Activated effector memory CD4-positive, alpha-beta T cell treated with anti-CD3 and anti-CD28 coated beads, Interleukin-2, amount 50 U/mL, for 16 hours (primary cell): ENCODE data around the gene THUMPD3.
A peak's percentile ranks its signal among the peaks of the same experiment; 100 is the strongest.

Experiments
- DNase-seq: peaks from one replicate; pipeline ENCODE4 v3.0.0-alpha.2; 2020

THUMPD3 gene, protein sequence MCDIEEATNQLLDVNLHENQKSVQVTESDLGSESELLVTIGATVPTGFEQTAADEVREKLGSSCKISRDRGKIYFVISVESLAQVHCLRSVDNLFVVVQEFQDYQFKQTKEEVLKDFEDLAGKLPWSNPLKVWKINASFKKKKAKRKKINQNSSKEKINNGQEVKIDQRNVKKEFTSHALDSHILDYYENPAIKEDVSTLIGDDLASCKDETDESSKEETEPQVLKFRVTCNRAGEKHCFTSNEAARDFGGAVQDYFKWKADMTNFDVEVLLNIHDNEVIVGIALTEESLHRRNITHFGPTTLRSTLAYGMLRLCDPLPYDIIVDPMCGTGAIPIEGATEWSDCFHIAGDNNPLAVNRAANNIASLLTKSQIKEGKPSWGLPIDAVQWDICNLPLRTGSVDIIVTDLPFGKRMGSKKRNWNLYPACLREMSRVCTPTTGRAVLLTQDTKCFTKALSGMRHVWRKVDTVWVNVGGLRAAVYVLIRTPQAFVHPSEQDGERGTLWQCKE

DNA sequence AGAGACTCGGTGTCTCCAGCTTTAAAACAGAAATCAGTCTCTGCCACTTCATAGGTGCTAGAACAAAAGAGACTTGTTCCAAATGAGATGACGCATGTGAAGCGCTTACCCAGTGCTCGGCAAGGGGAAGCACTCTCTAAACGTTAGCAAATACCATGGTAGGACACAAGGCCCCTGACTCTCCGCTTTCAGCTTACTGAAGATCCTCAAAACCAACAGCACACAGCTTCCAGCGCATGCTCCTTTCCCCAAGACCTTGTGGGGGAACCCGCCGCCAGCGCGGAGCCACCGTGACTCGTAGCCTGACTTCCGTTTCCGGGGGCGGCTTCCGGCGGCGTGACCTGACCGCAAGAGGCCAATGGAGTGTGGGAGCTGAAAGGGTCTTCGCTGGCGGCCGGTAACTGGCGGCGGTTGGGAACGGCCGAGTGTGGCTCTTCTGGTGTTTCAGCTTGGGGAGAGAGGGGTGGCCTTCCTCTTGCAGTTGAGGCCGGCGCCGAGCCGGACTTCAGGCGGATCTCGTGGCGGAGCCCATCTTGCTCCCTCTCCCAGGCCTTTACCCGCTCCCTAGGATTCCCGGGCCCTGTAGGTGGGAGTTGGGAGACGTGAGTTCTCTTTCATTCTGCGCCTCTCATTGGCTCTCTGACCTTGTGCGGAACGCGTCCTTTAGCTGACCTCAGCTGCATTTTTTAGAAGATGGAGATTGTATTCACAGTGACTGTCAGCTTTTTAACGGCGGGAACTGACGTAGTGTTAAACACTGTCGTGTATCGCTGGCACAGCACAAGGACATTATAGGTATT, at the start of gene THUMPD3:
Gene THUMPD3 (plus strand): TSS at position 324 of the 800 bp plus-strand sequence. CDS start 2,015 bp downstream, outside the sequence.
- DNase-seq, result peak; percentile 98

DNA sequence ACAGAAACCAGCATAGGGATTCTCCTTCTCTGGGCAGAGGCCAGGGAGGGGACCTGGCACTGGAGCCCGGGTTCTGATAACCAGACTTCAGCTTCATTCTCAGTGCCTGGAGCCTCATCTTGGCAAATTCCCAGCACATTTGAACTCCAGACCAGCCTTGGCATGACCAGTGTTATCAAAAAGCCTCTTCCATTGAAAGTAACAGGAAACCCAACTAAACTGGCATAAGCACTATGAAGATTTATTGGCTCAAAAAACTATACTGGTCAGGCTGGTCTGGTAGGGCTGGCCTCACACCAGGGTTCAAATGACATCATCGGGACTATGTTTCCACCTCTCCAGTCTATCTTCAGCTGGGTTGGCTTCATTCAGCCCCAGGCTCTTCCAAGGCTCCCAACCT, 48.1 kb upstream of the THUMPD3 start:
- DNase-seq, result no peak

DNA sequence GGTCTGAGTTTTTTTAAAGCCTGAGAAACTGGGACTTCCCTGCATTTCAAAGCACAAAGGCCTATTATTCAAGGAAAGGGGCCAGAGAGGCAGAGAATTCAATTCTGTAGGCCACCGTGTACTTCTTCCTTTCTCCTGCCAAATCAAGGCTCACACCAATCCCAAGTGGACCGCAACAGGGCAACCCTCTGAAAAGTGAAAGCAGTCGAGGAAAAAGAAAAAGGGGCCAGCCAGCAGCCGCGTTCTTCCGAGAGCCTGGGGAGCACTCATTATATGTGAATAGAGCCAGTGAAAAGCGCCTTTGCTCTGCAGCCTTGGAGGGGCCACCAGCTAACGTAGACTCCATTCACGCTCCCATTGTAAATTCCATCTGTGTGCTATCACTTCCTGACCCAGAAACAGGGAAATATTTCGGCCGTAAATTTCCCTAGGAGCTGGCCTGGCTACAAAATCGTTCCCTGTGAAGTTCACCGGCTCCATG, 45.9 kb upstream of the THUMPD3 start:
- no peak for DNase-seq

DNA sequence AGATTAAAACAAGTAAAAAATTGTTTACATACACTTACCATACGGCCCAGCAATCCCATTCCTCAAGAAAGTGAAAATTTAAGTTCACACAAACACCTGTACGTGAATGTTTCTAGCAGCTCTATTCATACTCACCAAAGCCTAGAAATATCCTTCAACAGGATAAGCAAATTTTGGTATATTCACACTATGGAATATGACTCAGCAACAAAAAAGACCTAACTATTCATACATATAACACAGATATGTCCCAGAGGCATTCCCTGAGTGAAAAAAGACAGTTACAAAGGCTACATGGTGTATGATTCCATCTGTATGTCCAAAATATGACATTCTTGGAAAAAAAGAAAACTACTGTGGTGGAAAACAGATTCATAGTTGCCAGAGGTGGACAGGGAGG, 40.1 kb upstream of the THUMPD3 start:
- no peak for DNase-seq

DNA sequence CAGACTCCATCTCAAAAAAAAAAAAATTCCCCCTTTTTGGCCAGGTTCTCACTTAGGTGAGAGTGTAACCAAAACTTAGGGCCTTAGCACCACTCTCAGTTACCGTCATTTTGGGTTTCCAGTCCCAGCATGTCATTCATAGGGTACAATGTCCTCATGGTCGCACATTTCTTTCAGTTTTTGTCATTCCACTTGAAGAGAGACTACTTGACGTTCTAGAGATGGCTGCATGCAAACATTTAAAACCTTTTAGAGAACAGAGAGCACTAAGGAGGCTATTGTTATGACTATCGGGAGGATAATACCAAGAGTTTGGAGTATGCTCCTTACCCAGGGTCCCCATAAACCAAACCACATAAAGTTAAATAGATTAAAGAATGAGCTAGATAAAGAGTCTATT, 37.9 kb upstream of the THUMPD3 start:
- DNase-seq, result no peak

DNA sequence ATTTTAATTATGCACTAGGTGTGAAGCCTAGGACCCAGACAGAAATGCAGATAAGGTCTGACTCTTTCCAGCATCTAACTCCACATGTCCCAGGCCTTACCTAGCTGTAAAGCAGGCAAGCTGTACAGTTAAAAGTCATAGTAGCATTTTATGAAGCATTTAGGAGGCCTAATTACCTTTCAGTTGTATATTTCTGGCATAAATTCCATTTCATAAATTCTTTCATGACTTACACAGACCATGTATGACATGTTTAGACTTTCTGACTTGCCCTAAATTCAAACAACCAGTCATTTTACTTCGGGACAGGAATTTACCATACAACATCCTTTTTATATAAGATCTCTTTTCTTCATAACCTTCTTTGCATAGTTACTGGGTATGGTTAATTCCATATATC, 35.3 kb upstream of the THUMPD3 start:
- DNase-seq, result no peak

DNA sequence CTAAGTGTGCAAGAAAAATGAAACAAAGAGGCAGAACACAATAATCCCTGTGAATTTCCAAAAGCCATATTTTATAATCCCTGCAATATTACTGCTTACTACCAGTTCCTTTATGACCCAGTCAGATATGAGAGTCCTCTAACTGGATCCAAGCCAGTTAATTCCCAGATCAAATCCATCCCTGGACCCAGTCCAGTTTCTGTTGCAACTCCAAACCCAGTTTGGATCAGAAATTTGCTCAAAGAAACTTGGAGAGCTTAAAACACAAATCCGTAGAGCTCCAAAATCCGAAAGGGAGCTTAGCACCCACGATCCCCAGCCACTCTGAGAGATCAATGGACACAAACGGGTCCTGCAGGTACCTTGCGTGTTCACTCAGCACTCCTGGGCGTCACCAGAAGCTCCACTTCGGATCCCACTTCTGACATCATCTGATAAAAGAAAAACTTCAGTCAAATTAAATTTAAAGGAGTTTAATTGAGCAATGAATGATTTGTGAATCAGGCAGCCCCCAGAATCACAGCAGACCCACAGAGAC, 32.6 kb upstream of the THUMPD3 start:
- no peak for DNase-seq

DNA sequence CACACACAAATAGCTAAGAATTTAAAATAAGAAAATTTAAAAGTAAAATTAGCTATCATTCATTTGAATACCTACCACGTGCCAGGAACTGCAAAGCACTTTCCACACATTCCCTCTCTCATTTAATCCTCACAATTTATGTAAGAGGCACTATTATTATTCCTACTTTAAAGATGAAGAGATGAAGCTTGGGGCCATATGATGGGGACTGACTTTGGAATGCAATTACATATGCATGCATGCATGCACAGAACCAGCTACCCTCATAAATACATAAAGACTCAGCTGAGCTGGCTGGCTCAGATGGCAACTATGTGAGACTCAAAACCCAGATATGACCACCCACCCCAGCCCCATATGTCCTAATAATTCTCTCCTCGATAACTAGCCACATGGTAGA, 31.7 kb upstream of the THUMPD3 start:
- DNase-seq, result no peak

DNA sequence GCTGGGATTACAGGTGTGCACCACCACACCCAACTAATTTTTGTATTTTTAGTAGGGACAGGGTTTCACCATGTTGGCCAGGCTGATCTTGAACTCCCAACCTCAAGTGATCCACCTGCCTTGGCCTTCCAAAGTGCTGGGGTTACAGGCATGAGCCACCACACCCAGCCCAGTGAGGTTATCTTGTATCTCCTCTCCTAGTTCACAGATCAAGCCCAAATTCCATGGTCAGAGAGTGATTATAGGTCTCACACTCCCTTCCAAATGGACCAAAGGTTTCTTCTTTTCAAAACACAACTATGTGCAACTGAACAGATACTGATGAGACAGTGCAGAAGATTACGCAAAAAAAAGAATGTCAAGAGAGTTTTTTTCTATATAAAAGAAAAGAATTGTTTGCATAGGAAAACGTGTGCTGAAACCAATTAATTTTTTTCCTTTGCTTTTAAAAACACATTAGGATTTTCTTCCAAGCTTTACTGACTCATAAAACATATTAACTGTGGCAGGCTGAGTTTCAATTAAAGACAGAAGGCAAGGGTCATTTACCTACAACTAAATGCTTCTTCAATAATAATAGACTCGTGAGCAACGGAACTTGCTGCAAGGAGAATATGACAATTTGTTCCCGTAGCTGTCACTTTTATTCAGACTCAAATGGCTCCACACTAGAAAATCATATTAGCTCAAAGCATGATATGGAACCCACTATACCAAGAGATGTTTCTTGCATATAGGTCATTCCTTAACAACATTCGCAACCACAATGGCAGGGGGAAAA, 30.4 kb upstream of the THUMPD3 start:
- DNase-seq, result no peak

DNA sequence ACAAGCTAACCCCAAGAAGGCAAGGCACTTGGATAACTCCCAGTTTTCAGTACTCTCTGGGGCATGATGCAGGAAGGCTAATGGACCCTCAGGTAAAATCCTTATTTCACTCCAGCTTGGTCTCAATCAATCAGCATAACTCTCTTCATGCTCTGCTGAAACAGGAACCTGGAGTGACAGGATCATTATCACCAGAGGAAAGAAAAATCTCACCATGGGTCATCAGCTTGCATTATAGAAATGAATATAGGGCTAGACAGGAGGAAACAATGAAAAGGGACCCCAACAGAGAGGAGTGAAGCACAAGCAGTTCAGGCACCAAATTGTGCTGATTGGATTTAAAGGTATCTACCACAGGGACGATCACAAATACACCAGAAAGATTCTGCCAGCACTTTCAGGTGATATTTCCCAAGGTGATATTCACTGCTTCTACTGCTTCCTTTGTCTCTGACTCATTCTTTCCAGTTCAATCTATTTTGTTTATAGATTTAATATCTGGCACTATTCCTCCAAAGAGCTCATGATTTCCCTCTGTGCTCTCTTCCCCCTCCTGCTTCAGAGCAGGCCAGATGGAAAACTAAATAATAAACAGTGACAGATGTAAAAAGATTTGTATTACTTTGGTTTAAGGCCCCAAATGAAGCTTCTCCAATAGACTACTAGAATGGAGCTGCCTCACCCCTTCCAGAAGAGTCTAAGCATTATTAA, 22.9 kb upstream of the THUMPD3 start:
- no peak for DNase-seq

DNA sequence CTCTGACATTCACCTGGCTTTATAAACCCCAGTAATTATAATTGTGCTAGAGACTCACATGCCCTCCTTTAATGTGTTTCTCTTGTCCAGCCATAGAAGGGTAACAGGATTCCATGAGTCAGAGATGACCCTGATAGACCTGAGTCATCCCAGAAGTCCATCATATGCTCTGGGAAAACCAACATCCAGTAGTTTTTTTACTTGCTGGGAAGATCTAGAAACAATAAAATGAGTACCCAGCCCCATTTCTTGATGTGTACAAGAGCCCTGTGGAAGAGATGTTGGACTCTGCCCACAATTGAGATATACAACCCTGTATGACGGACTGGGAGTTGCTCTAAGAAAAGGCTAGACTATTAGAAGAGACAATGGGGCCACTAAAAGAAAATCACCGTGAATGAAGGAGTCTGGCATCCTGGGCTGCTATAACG, 22.4 kb upstream of the THUMPD3 start:
- DNase-seq, result no peak

DNA sequence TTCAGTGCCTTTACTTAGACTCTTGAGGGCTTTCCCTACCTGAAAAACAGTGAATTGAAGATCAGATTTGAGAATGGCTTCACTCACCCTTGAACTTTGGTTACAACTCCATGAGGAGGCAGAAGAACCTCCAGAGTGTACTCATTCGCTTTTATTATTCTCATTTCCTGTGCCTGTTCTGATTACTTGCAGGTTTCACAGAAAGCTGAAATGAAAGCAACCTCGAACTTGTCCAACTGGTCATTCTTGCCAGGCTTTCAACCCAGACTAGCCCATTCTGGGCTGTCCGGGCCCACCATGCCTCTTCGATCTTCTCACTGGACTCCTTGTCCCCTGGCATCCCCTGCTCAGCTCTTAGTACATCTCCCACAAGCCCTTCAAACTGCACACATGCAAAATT, 20.2 kb upstream of the THUMPD3 start:
- no peak for DNase-seq

DNA sequence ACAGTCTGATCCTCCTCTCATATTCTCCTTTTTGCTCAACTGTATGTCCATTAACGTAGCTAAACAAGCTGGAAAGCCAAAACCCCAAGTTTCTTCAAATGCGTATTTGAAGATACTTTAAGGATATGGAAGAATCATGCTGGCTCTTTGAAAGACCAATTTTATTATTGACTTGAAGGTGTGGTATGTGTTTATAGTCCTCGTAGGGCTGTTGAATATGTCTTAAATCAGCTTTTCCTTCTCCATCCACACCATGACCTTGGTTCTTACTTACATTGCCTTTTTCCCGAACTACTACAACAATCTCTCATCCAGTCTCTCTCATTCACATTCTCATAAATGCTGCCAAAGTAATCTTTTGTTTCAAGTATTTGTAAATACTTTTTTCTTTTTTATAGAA, 19.7 kb upstream of the THUMPD3 start:
- no peak for DNase-seq

DNA sequence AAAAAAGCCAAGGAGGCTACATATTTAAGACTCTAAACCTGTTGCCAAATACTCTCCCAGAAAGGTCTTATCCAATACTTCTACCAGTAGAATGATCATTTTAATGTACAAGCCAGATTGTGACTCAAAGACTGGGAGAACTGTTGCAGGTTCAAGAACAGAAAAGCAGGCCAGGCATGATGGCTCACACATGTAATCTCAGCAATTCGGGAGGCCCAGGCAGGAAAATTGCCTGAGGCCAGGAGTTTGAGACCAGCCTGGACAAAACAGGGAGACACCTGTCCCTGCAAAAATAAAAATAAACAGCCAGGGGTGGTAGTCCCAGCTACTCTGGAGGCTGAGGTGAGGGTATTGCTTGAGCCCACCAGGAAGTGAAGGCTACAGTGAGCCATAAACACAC, 17.8 kb upstream of the THUMPD3 start:
- DNase-seq, result no peak

DNA sequence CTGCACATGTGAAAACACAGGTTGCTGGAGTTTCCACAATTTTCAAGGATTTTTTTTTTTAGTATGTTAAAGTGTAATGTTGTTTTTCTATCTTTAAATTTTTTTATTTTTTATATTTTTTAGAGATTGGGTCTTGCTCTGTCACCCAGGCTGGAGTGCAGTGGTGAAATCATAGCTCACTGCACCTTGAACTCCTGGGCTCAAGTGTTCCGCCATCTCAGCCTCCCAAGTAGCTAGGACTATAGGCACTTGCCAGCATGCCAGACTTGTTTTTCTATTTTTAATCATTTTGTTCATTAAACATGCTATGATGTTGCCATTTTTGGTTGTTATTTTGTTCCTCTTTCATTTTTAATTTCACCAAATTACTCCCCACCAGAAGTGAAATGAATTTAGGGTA, 16.7 kb upstream of the THUMPD3 start:
- no peak for DNase-seq

DNA sequence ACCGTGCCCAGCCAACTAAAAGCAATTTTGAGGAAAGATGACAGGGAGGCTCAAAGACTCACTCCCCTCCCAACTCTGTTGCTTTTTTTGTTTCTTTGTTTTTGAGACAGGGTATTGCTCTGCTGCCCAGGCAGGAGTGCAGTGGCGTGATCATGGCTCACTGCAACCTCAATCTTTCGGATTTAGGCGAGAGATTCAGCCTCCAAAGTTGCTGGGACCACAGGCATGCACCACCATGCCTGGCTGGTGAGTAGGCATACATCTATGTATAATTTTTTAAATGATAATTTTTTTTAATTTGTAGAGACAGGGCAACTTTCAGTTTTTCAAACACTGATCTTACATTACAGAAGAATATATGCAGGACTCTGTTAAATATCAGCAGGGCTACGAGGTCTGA, 15.8 kb upstream of the THUMPD3 start:
- no peak for DNase-seq

DNA sequence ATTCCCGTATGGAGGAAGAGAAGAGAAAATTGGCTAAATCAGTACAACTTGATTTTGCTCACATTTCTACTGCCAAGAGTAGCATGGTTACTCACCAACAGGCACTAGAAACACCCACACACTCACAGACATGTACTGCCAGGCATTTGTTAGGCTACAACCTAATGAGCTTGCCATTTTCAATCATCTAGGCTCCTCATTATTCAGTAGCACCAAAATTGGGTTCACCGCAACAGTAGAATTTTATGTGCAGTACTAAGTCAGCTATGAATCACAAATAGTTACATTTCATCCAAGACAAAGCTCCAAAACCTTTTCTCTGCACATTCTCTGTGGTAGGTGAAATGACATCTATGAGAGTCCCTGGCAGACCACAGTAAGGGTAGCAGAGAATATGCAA, 15.0 kb upstream of the THUMPD3 start:
- no peak for DNase-seq

DNA sequence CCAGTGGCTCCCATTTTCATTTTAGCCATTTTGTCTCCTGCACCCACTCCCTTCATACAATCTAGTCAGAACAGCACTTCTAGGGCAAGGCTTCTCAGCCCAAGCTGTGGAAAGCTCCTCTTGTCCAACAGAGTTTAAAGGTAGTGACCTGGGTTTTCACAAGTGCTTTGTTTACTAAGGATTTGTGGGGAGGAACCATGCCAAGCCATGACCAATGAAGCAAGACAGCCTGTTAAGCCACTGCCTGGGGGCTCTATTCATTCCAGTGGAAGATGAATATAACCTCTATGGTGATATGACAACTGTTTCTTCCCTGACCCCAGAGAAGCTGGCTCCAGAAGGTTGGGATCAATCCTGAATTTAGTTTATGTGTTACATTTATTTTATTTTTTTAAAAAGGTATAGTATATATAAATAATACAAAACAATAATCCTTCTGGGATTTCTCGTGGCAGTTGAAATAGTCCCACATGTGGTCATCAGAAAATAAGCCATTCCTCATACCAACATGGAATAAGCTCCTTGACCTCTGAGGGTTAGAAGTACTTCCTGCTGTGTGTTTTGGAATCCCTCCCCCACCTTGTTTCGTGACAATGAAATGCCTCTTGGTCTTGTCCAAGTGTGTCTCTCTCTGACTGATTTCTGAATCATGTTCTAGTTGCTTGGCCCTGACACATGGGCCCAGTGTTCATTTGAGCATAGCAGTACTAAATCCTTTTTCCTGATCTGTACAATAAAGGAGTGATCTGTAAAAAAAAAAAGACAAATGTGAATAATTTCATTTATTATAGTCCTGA, 13.3 kb upstream of the THUMPD3 start:
- no peak for DNase-seq

DNA sequence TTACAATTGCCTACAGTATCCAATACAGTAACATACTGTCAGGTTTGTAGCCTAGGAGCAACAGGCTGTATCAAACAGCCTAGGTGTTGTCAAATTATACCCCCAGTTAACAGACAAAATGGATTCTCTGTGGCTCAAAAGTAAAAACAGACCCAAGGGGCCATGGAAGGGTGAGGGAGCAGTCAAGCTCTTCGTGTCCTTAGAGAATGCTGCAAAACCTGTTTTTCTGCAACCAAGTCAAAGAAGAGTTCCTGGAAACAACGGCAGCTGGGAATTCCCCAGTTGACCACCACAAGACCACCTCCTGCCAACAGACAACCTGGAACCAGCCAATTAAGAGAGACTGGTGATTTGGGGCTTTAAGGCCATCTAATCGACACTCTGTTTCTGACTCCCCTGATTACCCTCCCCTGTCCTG, 11.1 kb upstream of the THUMPD3 start:
- DNase-seq, result no peak

DNA sequence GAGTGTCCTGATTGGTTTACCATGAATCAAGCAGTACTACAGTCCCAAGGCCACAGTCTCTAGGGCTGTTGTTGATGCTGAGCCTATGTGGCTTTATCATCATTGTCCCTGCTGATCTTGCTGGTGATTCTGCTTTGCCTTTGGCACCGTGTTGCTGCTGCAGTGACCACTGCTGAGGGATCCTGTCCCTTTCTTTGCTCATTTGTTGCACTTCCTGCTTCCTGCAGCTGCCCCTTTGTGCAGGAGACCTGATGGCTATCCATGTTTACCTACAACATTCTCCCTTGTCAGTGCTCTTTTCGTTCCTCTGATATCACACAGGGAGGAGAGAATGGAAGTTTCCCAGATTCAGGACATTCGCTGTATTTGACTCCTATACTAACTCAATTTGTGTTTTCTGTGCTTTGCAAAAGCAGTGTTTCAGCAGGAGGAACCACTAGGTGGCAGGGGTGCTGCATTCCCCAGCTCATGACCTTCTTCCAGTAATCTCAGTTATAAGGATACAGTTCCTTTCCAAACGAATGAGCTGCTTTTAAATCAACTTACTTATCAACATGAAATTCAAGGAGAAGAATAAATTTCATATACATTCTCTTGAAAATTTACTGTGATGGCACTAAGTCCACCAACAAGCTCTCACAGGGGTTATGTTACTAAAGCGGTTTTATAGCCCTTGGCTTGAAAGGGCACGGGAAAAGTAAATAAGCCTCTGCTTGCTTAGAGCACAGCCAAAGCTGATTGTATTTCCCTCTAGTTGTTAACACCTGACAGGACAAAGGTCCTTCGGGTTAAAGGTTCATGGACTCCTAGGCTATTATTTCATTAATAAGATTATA, 9.7 kb upstream of the THUMPD3 start:
- peak; percentile 84 for DNase-seq
